GM19463 (cell line): ENCODE data around the gene SZT2.
A peak's percentile ranks its signal among the peaks of the same experiment; 100 is the strongest.

ENCODE experiments used
- ATAC-seq: cut with Tn5 transposase; IDR thresholded peaks from one replicate; pipeline ENCODE4 v1.9.1; 2021; ENCODE audit warnings: mild to moderate bottlenecking, moderate library complexity; ENCODE audit not compliant: unreplicated experiment

SZT2 gene

DNA sequence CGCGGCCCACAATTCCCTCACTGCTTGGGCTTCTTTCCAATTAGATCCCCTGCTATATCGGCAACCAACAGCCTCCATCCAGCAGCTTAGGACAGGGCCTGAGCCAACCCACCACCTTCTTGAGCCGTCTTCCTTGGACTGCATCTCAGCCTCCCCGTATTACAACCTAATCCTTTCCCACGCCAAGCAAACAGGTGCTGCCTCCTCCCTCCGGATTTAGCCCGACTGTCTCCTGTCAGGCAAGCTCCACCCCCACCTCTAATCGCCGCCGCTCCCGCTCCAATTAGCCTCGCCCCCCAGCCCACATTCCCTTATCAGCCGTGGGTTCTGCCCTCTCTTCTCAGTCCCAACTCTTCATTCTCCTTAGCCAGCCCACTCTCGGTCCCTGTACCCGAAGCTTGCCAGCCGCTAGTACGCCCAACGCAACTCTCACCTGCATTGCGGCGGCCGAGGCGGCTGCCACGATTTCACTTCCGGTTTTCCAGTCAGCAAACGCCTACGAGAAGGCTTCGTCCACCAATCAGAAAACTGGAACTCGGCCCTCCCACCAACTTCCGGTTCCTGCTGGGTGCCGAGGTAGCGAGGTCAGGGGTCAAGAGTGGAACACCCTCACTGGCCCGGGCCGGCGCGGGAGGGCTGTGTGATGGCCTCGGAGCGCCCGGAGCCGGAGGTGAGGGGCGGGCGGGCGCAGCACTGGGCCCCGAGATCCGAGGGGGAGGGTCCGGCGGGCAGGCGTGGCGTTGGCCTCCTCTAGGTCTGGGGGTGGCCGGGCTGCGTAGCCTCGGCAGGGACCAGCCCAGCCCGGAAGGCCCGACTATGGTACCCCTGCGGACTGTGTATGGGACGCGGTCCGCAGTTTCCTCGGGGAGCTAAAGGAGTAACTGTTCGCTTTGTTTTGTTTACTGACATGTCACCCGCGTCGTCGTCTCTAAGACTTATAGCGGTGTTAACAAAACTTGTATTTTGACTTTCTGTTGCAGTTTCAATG, at the start of gene SZT2, which contains the start of gene MED8:
Gene SZT2 (plus strand): TSS at position 574 of the 988 bp plus-strand sequence. CDS start 70 bp downstream, at position 644.
Gene MED8 (minus strand): TSS at position 475 of the 988 bp plus-strand sequence. CDS start 36 bp downstream, at position 439.
- ATAC-seq: peak; percentile 90

DNA sequence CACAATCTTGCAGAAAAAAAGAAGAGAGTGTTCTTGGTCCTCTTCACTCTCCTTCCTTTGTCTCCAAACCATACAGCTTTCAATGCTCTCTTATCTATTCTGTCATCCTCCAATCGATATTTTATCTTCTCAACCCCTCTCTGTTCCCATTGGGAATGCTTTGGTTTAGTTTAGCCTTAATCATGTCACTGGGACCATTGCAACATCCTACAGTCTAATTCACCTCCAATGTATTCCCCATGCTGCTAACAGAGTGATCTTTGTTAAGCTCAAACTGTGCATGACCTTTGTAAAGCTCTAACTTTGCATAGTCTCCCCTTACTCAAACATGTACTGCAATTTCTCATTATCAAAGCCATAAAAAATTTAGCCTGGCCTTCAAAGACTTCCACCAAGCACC, 49.1 kb upstream of the SZT2 start:
- ATAC-seq: no peak

DNA sequence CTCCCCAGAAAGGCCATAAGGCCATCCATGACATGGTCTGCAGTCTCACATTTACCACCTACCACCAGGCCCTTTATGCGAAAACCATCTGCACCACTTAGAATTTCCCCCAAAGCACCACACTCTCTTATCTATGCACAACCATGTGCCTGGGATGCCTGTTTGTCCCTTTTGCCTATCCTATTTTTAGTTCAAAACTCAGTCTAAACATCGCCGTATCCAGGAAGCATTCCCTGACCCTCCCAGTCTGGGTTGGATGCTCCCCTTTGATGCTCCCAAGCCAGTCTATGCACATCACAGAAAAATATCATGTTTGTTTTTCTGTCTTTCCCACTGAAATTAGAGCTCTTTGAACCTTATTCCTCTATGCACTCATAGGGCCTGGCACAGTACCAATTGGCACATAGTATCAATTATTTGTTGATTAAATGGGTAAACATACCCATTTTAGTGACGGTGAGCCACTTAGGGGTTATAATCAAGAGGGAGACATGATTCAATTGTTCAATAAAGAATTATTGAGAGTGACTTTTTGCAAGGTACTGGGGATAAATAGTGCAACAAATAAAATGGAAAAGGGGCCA, 45.3 kb upstream of the SZT2 start:
- ATAC-seq: no peak

DNA sequence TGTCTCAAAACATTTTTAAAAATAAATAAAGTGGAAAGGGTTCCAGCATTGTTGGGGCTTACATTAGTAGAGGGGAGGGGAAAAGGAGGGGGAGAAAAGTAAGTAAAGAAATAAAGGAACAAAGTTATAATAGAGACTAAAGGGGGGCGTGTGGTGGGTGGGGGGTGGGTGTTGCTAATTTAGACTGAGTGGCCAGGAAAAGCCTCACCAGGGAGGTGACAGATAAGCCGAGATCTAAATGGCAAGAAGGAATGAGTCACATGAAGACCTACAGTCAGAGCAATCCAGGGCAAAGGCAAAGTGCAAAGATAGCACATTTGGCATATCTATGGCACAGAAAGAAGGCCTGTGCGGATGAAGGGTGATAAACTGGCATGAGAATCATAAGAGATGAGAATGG, 44.6 kb upstream of the SZT2 start:
- no peak for ATAC-seq

DNA sequence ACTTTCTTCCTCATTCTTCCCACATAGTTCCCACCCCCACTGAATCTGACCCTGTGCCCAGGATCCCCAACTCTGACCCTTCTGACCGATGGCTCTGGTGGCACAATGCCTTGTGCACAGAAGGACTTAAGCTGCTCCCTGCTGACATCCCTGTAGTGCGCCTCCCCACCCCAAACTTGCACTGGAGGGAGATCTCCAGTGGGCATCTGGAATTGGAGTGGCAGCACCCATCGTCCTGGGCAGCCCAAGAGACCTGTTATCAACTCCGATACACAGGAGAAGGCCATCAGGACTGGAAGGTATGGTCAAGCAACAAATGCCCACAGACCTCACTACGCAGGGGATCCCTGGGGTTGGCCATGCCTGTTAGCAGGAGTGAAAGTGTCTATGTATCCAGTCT, 43.1 kb upstream of the SZT2 start:
- ATAC-seq: no peak

DNA sequence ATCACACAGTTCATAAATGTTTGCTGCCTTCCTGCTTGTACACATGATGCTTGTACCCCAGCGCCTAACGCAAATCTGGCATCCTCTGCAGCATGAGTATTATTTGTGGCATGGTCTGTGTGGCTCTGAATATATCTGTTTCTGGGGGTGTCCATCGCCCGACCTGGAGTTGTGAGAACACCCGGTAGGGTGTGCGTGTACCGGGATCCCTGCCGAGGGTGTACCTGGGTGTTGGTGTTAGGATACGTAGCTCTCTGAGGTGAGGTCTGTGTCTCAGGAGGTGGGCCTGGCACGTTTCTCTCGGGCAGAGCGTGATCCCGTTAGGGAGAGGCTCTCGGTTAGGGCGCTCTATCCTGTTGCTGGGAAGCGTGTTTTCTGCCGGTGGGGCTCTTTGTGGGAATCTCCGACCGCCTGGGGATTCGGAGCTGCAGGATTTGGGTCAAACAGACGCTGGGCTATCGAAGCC, 41.3 kb upstream of the SZT2 start:
- ATAC-seq: no peak

DNA sequence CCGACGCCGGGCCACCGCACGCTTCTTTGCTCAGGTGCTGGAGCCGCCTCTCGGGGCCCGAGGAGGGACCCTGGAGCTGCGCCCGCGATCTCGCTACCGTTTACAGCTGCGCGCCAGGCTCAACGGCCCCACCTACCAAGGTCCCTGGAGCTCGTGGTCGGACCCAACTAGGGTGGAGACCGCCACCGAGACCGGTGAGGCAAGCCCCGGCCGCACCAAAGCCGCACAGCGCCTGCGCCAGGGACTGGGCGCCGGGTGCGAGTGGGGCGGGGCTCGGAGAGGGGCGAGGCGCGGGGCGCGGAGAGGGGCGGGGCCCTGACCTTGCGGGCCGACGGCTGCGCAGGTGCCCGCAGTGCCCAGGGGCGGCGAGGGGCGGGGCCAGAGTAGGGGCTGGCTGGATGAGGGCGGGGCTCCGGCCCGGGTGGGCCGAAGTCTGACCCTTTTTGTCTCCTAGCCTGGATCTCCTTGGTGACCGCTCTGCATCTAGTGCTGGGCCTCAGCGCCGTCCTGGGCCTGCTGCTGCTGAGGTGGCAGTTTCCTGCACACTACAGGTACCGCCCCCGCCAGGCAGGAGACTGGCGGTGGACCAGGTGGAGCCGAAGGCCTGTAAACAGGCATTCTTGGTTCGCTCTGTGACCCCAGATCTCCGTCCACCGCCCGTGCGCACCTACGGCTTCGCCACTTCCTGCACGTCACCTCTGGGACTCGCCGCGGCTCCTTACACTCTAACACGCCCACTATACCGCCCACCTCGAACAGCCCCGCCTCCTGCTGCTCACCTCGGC, 40.7 kb upstream of the SZT2 start:
- ATAC-seq: peak; percentile 65

DNA sequence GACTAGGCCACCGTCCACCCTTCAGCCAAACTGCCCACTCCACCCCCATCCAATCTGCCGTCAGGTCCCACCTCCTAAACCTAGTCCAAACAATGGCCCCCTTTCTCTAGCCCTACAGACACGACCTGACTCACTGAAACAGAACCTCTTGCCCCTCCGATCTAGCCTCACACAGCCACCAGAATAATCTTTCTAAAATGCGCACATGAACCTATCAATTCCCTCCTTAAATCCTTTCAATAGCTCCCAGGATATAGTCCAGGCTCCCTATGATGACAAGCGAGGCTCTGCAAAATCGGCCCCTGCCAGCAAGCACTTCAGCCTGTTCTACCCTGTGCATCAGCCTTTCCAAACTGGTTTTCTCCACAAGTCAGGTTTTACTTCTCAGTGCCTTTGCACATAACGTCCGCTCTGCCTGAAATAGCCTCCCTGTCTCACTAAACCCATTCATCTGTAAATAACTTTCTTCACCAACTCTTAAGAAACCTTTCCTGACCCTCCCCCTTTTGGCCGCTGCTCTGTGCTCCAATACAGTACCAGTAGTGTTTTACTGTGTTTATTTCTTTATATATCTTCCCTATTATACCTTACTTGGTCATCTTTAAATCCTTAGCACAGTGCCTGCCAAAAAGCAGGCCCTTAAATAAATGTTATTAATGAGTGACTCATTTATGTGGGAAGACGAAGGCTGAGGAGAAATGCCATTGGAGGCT, 39.9 kb upstream of the SZT2 start:
- no peak for ATAC-seq

DNA sequence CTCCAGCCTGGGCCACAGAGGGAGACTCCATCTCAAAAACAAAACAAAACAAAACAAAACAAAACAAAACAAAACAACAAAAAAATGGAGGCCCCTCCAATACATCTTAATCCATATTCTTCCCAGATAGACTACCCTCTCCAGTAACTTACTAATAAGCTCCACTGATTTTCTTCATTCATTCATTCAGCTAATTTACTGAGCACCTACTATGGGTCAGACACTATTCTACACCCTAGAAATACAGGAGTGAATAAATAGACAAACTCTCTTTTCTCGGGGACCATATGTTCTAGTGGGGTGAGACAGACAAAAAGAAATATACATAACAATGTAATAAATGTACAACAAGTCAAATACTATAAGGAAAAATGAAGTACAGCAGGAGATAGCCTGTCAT, 38.7 kb upstream of the SZT2 start:
- ATAC-seq: no peak

DNA sequence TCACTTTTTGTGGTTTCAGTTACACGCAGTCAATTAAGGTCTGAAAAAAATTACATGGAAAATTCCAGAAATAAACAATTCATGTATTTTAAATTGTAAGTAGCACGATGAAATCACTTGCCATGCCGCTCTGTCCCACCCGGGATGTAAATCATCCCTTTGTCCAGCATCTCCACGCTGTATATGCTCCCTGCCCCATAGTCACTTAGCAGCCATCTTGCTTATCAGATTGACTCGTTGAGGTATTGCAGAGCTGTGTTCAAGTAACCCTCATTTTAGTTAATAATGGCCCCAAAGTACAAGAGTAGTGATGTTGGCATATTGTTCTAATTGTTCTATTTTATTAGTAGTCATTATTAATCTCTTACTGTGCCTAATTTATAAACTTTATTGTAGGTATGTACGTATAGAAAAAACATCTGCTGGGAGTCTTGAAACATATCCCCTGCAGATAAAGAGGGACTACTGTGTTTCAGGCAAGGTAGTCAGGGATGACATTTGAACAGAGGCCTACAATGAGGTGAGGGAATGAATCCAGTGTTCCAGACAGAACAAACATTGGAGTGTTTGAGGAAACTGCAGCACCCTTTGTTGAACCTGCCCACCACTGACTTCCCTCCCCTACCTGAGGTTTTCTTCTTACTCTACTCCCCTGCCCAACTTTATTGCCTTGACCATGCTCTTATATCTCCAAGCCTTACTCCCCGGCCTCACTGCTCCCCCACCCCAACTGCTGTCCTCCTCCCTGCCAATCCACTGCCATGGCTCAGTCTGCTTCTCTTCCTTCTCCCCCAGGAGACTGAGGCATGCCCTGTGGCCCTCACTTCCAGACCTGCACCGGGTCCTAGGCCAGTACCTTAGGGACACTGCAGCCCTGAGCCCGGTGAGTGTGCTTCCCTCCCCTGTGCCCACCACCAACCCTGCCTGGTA, 38.0 kb upstream of the SZT2 start:
- no peak for ATAC-seq

DNA sequence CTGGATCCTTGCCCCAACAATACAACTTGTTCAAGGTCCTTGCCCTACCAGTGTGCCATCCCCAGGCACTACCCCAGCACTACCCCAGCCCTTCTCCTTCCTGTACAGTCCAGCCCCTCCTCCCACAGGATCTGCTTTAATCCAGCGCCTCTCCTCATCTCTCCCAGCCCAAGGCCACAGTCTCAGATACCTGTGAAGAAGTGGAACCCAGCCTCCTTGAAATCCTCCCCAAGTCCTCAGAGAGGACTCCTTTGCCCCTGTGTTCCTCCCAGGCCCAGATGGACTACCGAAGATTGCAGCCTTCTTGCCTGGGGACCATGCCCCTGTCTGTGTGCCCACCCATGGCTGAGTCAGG, 37.4 kb upstream of the SZT2 start:
- no peak for ATAC-seq

DNA sequence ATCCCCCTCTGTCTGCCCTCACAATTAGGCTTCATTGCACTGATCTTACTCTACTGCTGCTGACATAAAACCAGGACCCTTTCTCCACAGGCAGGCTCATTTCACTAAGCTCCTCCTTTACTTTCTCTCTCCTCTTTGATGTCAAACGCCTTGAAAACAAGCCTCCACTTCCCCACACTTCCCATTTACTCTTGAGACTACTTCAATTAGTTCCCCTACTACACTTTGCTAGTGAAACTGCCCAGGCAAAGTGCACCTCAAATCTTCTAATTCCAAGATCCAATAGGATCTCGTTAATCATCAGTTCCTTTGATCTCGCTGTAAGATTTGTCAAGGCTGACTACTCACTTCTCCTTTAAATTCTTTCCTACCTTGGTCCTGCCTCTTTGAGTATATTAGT, 36.8 kb upstream of the SZT2 start:
- ATAC-seq: no peak

DNA sequence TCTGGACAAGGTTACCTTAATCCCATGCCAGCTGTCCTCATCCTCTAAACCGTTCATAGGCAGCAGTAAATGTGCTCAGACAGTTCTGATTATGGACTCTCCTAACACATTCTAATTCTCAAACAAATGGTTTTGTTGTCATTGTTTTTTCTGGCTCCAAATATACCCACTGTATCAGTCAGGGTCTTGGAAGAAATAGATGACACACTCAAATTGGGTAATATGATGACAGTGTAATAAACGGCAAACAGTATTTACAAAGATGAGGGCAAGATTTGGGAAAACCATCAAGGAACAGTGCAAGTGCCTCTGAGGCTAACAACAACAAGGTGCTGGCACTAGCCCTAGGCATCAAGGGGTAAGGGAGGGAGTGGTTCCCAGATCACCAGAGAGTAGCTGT, 35.2 kb upstream of the SZT2 start:
- no peak for ATAC-seq

DNA sequence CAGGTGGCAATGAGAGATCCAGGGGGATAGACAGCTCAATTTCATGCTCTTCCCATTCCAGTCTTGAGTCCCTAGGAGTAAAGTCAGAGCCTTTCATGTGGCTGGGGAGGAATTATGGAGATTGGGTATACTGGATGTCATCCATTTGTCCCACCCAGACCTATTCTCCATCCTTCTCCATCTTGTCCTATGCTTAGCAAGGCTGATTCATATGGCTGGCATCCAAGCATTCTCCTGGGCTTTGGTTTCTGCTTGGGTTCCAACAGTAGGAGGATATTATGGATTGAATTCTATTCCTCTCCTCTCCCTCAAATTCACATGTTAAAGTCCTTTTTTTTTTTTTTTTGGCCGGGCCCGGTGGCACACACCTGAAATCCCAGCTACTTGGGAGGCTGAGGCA, 34.8 kb upstream of the SZT2 start:
- no peak for ATAC-seq

DNA sequence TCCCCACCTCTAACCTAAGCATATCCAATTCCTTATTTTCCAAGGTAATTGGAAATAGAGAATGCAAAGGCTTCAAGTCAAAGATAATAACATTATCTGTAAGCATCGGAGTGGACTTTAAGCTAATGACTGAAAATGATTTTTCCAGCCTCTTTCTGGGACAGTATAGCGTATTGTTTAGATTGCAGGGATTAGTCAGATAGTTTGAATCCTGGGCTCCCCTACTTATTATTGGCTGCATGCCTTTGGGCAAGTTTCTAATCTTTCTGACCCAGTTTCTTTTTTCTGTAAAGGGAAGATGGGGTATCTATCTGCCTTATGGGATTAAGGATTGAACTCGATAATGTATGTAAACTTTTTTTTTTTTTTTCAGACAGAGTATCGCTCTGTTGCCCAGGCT, 32.4 kb upstream of the SZT2 start:
- ATAC-seq: no peak

DNA sequence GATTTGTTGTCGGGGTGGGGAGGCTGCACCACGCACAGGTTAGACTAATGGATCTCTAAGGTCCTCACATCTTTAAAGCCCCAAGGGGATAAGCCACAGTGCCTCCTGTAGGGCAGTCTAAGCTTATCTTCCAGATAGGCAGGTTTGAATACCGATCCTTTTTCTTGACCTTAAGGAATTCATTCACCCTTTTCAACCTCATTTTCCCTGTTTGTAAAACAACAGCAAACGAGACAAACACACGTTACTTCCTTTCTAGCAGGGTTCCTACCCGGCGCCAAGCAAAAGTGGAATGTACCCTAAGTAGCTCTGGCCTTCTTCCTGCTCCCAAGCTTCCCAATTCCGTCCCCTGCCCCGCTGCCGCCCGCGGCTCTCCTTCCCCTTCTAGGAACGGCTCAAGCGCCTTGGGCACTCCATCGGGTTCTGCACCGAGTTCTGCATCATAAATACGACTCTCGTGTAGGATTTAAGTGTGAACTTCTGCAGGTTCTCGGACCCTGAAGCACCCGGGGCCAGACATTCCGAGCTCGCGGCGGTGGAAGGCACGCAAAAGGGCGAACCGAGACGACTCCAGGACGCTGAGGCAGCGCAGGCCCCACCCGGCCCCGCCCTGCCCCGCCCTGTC, 31.5 kb upstream of the SZT2 start:
- ATAC-seq: peak; percentile 3

DNA sequence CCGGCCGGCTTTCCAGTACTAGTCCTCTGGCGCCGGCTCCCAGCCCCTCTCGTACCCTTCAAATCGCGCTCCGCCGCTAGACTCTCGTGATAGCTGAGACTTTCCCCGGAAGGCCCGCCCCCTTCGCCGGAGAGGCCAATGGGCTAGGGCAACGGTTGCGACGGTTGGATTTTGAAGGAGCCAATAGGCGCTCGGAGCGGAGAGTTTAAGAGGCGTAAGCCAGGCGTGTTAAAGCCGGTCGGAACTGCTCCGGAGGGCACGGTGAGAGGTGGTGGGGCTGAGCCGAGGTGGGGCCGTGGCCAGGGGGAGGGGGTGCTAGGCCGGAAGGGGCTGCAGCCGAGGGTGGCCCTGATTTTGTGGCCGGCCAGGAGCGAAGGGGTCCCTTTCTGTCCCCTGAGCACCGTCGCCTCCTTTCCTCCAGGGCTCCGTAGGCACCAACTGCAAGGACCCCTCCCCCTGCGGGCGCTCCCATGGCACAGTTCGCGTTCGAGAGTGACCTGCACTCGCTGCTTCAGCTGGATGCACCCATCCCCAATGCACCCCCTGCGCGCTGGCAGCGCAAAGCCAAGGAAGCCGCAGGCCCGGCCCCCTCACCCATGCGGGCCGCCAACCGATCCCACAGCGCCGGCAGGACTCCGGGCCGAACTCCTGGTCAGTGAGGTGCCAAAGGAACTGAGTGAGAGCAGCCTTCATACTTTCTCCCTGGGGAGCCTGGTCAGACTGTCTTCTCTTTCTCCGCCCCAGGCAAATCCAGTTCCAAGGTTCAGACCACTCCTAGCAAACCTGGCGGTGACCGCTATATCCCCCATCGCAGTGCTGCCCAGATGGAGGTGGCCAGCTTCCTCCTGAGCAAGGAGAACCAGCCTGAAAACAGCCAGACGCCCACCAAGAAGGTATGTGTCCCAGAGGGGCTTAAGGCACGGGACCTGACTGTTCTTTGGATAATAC, 30.7 kb upstream of the SZT2 start, which contains the start of gene CDC20:
Gene CDC20 (plus strand): TSS at position 236 of the 948 bp plus-strand sequence. CDS start 235 bp downstream, at position 471.
- peak; percentile 96 for ATAC-seq

DNA sequence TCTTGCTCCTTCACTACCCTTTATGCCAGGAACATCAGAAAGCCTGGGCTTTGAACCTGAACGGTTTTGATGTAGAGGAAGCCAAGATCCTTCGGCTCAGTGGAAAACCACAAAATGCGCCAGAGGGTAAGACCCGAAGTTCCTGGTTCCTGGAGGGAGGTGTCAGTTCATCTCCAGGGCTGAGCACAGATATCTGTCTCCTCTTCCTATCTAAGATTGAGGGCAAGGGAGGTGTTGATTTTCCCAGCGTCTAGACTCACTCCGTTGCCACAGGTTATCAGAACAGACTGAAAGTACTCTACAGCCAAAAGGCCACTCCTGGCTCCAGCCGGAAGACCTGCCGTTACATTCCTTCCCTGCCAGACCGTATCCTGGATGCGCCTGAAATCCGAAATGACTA, 30.0 kb upstream of the SZT2 start:
- ATAC-seq: no peak
